OCI-LY1 (cell line): ENCODE results near the gene ZMYND15.
"Not testable (repeated sequence)": the region's sequence is repeated elsewhere in the genome, so short reads cannot be mapped to it uniquely, and the experiment has no call there.

Source experiments
- EZH2 ChIP-seq: fragments of 200-600 bp; sonication (generic), shearing (Covaris generic); IDR thresholded peaks from 2 replicates; pipeline ENCODE4 v1.8.0; 2017; ENCODE audit warnings: borderline replicate concordance, mixed run types, mild to moderate bottlenecking, antibody characterized with exemption, low read length, moderate library complexity, mixed read lengths
- TF ChIP-seq, protein P1 (sequence below): fragments of 200-600 bp; sonication (generic), shearing (Covaris generic); IDR thresholded peaks from 2 replicates; pipeline ENCODE4 v1.5.1; 2017; ENCODE audit warnings: mild to moderate bottlenecking, antibody characterized with exemption, low read length, moderate library complexity, mixed read lengths

GRCh38 chr17:4699401-4700056 is 40.1 kb upstream of the ZMYND15 start:
- TF ChIP-seq, protein P1, sequence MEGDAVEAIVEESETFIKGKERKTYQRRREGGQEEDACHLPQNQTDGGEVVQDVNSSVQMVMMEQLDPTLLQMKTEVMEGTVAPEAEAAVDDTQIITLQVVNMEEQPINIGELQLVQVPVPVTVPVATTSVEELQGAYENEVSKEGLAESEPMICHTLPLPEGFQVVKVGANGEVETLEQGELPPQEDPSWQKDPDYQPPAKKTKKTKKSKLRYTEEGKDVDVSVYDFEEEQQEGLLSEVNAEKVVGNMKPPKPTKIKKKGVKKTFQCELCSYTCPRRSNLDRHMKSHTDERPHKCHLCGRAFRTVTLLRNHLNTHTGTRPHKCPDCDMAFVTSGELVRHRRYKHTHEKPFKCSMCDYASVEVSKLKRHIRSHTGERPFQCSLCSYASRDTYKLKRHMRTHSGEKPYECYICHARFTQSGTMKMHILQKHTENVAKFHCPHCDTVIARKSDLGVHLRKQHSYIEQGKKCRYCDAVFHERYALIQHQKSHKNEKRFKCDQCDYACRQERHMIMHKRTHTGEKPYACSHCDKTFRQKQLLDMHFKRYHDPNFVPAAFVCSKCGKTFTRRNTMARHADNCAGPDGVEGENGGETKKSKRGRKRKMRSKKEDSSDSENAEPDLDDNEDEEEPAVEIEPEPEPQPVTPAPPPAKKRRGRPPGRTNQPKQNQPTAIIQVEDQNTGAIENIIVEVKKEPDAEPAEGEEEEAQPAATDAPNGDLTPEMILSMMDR, result not testable (repeated sequence)
- TF ChIP-seq EZH2, result not testable (repeated sequence)
